ENCODE data around the gene FBXL7. TPM values are rescaled to one million over a fixed set of nuclear protein-coding genes. Genes with fewer than 3 reads are reported as not detected.

The FBXL7 gene
- polyA plus RNA-seq, 4 donors = 0.22 to 4.2 (median 2.7) TPM

DNA sequence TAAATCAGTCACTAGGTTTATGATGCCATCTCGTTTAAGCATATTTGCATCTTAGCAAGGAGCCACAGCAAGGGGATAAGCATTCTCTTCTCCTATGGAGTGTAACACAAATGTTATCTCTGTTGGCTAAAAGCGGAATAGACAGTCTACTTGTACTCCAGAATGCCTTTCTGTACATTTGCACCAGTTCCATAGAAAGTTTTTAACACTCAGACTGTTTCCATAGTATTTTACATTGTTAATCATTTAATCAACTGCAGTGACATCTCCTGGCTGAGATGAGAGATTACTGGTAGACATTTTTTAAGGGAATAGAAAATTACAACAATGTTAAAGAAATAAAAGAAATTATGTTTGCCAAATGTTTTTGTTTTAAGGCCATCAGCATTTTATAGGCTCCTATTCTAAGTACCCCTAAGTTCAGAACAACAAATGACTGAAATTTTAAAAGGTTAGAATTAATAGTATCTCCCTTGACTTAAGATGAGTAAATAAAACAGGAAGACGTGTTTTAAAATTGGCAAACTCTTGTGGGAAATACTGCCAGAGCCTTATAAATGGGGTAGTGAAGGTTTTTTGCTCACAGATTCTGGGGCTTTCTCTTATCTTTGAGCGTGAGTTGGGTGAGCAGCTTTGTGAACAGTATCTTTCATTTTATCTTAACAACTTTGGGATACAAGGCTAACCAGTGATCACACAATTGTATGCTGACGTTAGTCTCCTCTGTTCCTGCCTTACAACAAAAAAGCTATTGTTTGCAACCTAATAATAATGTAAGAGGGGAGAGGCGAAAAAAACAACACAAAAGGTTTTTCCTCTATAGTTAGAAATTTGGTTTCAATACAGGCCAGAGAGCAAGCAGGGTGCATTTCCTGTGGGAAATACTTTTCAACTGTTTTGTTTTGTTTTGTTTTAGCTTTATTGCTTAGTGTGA, 294.3 kb downstream of the FBXL7 start:
- no peak for FAIRE-seq

DNA sequence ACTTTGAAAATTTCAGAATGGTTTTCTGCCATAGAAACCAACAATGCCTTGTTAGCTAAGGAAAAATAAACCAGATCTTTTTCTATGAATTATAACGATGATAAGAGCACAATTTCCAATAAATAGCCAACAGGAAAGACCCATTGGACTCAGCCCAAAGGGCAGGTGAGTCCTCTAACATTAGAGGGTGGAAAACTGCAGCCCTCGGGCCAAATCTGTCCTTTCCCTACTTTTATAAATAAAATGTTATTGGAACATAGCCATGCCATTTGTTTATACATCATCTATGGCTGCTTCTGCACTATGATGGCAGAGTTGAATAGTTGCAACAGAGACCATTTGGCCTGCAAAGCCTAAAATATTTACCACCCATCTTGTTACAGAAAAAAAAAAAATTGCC, 296.1 kb downstream of the FBXL7 start:
- H3K36me3 ChIP-seq (ENCODE audit: control insufficient read depth in 3 of 3, insufficient read depth in 2 of 3, low read depth in 1 of 3, low read length in 3 of 3) = no peaks in the 10 kb centered on the region
- H3K27ac ChIP-seq (ENCODE audit: low read depth in 1 of 3, low read length in 2 of 3) = no peak overlapping the region
- H3K9me3 ChIP-seq (ENCODE audit: control insufficient read depth in 2 of 2, insufficient read depth in 1 of 2, low read depth in 1 of 2, low read length in 1 of 2) = no peaks in the 10 kb centered on the region
- FAIRE-seq (no peak), DNase-seq (no peak)
- H3K4me3 ChIP-seq (ENCODE audit: low read depth in 1 of 3, low read length in 3 of 3) = no peak overlapping the region
- WGBS, 3 donors = 41 to 61% (median 48%) methylated on average over 2 of the region's 2 CpGs
- H3K27me3 ChIP-seq (ENCODE audit: control insufficient read depth in 3 of 3, insufficient read depth in 3 of 3, low read length in 3 of 3) = no peaks in the 10 kb centered on the region
- no peaks in the 10 kb centered on the region for H3K4me1 ChIP-seq (ENCODE audit: control insufficient read depth in 3 of 3, insufficient read depth in 2 of 3, low read depth in 1 of 3, low read length in 2 of 3)

More for the DNA sequence above, 294.3 kb downstream of the FBXL7 start:
- Histone ChIP-seq H3K4me3 (ENCODE audit: low read depth in 1 of 3, low read length in 3 of 3) (no peak overlapping the region), H3K4me1 (ENCODE audit: control insufficient read depth in 3 of 3, insufficient read depth in 2 of 3, low read depth in 1 of 3, low read length in 2 of 3) (no peaks in the 10 kb centered on the region), H3K27ac (ENCODE audit: low read depth in 1 of 3, low read length in 2 of 3) (no peak overlapping the region), H3K36me3 (ENCODE audit: control insufficient read depth in 3 of 3, insufficient read depth in 2 of 3, low read depth in 1 of 3, low read length in 3 of 3) (no peaks in the 10 kb centered on the region), H3K9me3 (ENCODE audit: control insufficient read depth in 2 of 2, insufficient read depth in 1 of 2, low read depth in 1 of 2, low read length in 1 of 2) (no peaks in the 10 kb centered on the region), H3K27me3 (ENCODE audit: control insufficient read depth in 3 of 3, insufficient read depth in 3 of 3, low read length in 3 of 3) (no peaks in the 10 kb centered on the region)
- DNase-seq = no peak
- 27 to 47% (median 33%) methylated on average over 6 of the region's 6 CpGs for WGBS, 3 donors

DNA sequence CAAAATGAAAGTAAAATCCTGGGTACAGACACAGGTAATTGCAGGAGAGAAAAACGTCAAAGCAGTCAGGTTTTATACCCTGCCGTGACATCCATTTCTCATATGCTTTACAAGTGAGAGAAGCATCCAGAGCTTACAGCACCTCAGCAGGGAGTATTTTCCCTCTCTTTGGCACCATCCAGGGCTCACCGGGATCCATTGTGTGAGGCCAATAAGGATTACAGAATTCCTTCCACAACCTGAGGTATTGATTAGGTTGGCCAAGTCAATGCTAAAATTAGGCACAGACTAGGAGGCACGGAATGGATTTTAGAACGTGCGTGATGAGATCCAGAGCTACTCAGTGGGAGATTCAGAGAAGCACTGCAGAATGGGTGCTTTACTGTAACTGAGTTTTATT, 296.6 kb downstream of the FBXL7 start:
- H3K27me3 ChIP-seq (ENCODE audit: control insufficient read depth in 3 of 3, insufficient read depth in 3 of 3, low read length in 3 of 3) = no peaks in the 10 kb centered on the region

DNA sequence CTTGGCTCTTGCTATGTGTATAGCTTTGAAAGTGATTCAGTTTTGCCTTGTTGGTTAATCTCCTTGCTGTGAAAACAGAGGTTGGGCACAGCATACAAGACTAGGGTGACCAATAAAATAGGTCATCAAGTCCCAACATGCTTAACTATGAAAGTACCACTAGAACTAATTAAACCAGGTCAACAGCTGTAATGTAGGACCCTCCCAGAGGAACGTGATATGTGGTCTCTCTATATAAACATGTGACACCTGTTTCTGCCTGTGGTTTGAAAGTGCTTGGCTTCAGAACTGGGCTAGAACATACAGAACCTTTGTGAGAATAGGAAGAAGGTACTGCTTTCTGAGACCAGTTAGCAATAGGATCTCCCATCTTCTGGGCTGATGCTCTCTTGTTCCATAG, 297.1 kb downstream of the FBXL7 start:
- Histone ChIP-seq H3K27ac (ENCODE audit: low read depth in 1 of 3, low read length in 2 of 3) (no peak overlapping the region), H3K4me3 (ENCODE audit: low read depth in 1 of 3, low read length in 3 of 3) (no peak overlapping the region), H3K36me3 (ENCODE audit: control insufficient read depth in 3 of 3, insufficient read depth in 2 of 3, low read depth in 1 of 3, low read length in 3 of 3) (no peaks in the 10 kb centered on the region), H3K9me3 (ENCODE audit: control insufficient read depth in 2 of 2, insufficient read depth in 1 of 2, low read depth in 1 of 2, low read length in 1 of 2) (no peaks in the 10 kb centered on the region), H3K4me1 (ENCODE audit: control insufficient read depth in 3 of 3, insufficient read depth in 2 of 3, low read depth in 1 of 3, low read length in 2 of 3) (no peaks in the 10 kb centered on the region), H3K27me3 (ENCODE audit: control insufficient read depth in 3 of 3, insufficient read depth in 3 of 3, low read length in 3 of 3) (no peaks in the 10 kb centered on the region)
- FAIRE-seq (no peak), DNase-seq (no peak)
- WGBS, 3 donors = 57 to 70% (median 64%) methylated on average over 1 of the region's 1 CpG

More for the DNA sequence above, 296.6 kb downstream of the FBXL7 start:
- no peak overlapping the region for H3K4me3 ChIP-seq (ENCODE audit: low read depth in 1 of 3, low read length in 3 of 3)
- DNase-seq (no peak), FAIRE-seq (no peak)
- no peak overlapping the region for H3K27ac ChIP-seq (ENCODE audit: low read depth in 1 of 3, low read length in 2 of 3)
- H3K4me1 ChIP-seq (ENCODE audit: control insufficient read depth in 3 of 3, insufficient read depth in 2 of 3, low read depth in 1 of 3, low read length in 2 of 3) = no peaks in the 10 kb centered on the region
- 74 to 85% (median 80%) methylated on average over 6 of the region's 6 CpGs for WGBS, 3 donors
- H3K36me3 ChIP-seq (ENCODE audit: control insufficient read depth in 3 of 3, insufficient read depth in 2 of 3, low read depth in 1 of 3, low read length in 3 of 3) = no peaks in the 10 kb centered on the region
- no peaks in the 10 kb centered on the region for H3K9me3 ChIP-seq (ENCODE audit: control insufficient read depth in 2 of 2, insufficient read depth in 1 of 2, low read depth in 1 of 2, low read length in 1 of 2)

DNA sequence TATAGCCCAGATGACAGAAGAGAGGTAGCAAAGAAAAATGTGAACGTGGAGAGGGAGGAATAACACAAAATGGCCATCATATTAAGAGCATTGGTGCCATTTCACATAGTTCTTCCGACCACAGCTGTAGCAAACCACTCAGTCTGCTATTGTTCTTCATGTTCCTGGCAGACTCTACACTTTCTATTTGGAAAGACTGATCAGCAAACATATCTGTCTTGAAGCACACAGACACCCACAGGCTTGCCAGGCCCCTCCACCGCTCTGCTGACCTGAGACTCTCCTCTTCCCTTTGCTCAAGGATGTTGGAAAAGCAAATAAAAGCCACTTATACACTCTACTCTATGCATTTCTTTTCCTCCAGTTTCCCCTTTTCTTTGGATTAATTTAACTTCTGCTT, 298.0 kb downstream of the FBXL7 start:
- Histone ChIP-seq H3K36me3 (ENCODE audit: control insufficient read depth in 3 of 3, insufficient read depth in 2 of 3, low read depth in 1 of 3, low read length in 3 of 3) (no peaks in the 10 kb centered on the region), H3K4me1 (ENCODE audit: control insufficient read depth in 3 of 3, insufficient read depth in 2 of 3, low read depth in 1 of 3, low read length in 2 of 3) (no peaks in the 10 kb centered on the region), H3K27me3 (ENCODE audit: control insufficient read depth in 3 of 3, insufficient read depth in 3 of 3, low read length in 3 of 3) (no peaks in the 10 kb centered on the region), H3K27ac (ENCODE audit: low read depth in 1 of 3, low read length in 2 of 3) (no peak overlapping the region), H3K9me3 (ENCODE audit: control insufficient read depth in 2 of 2, insufficient read depth in 1 of 2, low read depth in 1 of 2, low read length in 1 of 2) (no peaks in the 10 kb centered on the region), H3K4me3 (ENCODE audit: low read depth in 1 of 3, low read length in 3 of 3) (no peak overlapping the region)
- FAIRE-seq (no peak), DNase-seq (no peak)
- WGBS, 3 donors = 32 to 46% (median 40%) methylated on average over 3 of the region's 3 CpGs

DNA sequence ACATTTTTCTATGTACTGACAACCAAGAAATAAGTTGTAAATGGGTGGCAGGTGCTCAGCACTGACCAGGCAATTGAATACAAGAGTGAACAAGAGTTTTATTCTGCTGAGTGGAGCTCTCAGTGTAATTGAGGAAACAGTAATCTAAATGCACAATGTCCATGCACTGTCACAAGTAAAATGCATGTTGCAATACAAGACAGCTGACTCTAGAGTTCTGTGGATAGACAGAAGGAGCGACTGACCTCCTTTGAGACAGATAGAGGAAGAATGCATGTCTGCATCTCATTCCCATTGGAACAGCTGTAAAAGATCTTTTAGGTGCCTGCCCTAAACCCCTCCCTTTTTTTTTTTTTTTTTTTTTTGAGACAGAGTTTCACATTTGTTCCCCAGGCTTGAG, 299.0 kb downstream of the FBXL7 start:
- Histone ChIP-seq H3K4me1 (ENCODE audit: control insufficient read depth in 3 of 3, insufficient read depth in 2 of 3, low read depth in 1 of 3, low read length in 2 of 3) (no peaks in the 10 kb centered on the region), H3K27me3 (ENCODE audit: control insufficient read depth in 3 of 3, insufficient read depth in 3 of 3, low read length in 3 of 3) (no peaks in the 10 kb centered on the region), H3K4me3 (ENCODE audit: low read depth in 1 of 3, low read length in 3 of 3) (no peak overlapping the region), H3K36me3 (ENCODE audit: control insufficient read depth in 3 of 3, insufficient read depth in 2 of 3, low read depth in 1 of 3, low read length in 3 of 3) (no peaks in the 10 kb centered on the region), H3K9me3 (ENCODE audit: control insufficient read depth in 2 of 2, insufficient read depth in 1 of 2, low read depth in 1 of 2, low read length in 1 of 2) (peaks cover 0 to under 1% of the 10 kb centered on the region in 2 donors), H3K27ac (ENCODE audit: low read depth in 1 of 3, low read length in 2 of 3) (no peak overlapping the region)
- no peak for FAIRE-seq
- WGBS, 3 donors = 76 to 100% (median 89%) methylated on average over 1 of the region's 1 CpG
- no peak for DNase-seq

DNA sequence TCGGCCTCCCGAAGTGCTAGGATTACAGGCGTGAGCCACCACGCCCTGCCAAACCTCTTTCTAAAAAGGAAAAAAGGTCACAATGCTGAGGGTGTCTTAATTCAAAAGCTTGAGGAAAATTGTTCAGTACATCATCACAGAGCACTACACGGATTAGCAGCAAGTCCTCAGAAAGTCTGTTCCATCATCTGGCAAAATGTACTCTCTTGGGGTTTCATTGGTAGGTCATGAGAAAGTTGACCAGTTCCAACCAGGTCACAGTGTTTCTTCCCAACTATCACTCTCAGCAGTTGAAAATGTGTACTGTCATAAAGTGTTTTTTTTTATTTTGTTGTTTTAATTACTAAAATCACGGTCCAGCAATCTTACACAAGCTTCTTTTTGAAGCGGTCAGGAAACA, 299.6 kb downstream of the FBXL7 start:
- no peaks in the 10 kb centered on the region for H3K36me3 ChIP-seq (ENCODE audit: control insufficient read depth in 3 of 3, insufficient read depth in 2 of 3, low read depth in 1 of 3, low read length in 3 of 3)
- no peaks in the 10 kb centered on the region for H3K27me3 ChIP-seq (ENCODE audit: control insufficient read depth in 3 of 3, insufficient read depth in 3 of 3, low read length in 3 of 3)
- H3K27ac ChIP-seq (ENCODE audit: low read depth in 1 of 3, low read length in 2 of 3) = no peak overlapping the region
- peaks cover 0 to 6% of the 10 kb centered on the region in 2 donors for H3K9me3 ChIP-seq (ENCODE audit: control insufficient read depth in 2 of 2, insufficient read depth in 1 of 2, low read depth in 1 of 2, low read length in 1 of 2)
- FAIRE-seq (no peak), DNase-seq (no peak)
- H3K4me1 ChIP-seq (ENCODE audit: control insufficient read depth in 3 of 3, insufficient read depth in 2 of 3, low read depth in 1 of 3, low read length in 2 of 3) = no peaks in the 10 kb centered on the region
- no peak overlapping the region for H3K4me3 ChIP-seq (ENCODE audit: low read depth in 1 of 3, low read length in 3 of 3)
- WGBS, 3 donors = 89 to 94% (median 92%) methylated on average over 7 of the region's 7 CpGs

DNA sequence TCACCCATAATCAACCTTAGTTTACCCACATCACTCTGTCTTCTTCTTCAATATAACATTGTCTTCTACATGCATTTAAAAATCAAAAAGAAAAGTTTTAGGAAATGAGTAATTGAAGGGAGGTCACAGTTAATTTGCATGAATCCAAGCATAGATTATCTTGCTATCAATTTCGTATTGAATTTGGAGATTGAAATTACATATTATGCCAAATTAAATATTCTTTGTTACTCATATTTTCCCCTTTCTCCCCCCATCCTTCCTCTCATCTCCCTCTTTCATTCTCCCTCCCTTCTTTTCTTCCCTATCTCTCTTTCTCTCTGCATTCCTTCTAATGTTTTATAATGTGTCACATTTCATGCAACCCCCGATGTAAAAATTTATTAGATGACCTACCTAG, 303.3 kb downstream of the FBXL7 start:
- 34 to 42% (median 37%) methylated on average over 2 of the region's 2 CpGs for WGBS, 3 donors

More for the DNA sequence above, 303.3 kb downstream of the FBXL7 start:
- FAIRE-seq (no peak), DNase-seq (no peak)
- H3K27ac ChIP-seq (ENCODE audit: low read depth in 1 of 3, low read length in 2 of 3) = no peak overlapping the region
- H3K4me1 ChIP-seq (ENCODE audit: control insufficient read depth in 3 of 3, insufficient read depth in 2 of 3, low read depth in 1 of 3, low read length in 2 of 3) = no peaks in the 10 kb centered on the region
- H3K27me3 ChIP-seq (ENCODE audit: control insufficient read depth in 3 of 3, insufficient read depth in 3 of 3, low read length in 3 of 3) = no peaks in the 10 kb centered on the region
- no peak overlapping the region for H3K4me3 ChIP-seq (ENCODE audit: low read depth in 1 of 3, low read length in 3 of 3)
- H3K36me3 ChIP-seq (ENCODE audit: control insufficient read depth in 3 of 3, insufficient read depth in 2 of 3, low read depth in 1 of 3, low read length in 3 of 3) = no peaks in the 10 kb centered on the region
- peaks cover 0 to 12% of the 10 kb centered on the region in 2 donors for H3K9me3 ChIP-seq (ENCODE audit: control insufficient read depth in 2 of 2, insufficient read depth in 1 of 2, low read depth in 1 of 2, low read length in 1 of 2)
